NT2/D1 (cell line): Measurements from ENCODE around the gene CCDC50.

Experiments used
- SUZ12 ChIP-seq: IDR thresholded peaks from 2 replicates; pipeline ENCODE4 v1.6.1; 2011; ENCODE audit not compliant: insufficient read length, insufficient read depth; ENCODE audit errors: extremely low read depth
- YY1 ChIP-seq: IDR thresholded peaks from 2 replicates; pipeline ENCODE4 v1.6.1; 2011; ENCODE audit not compliant: insufficient read length, insufficient read depth
- ZNF274 ChIP-seq: IDR thresholded peaks from 2 replicates; pipeline ENCODE4 v1.6.1; 2011; ENCODE audit warnings: mild to moderate bottlenecking, low read depth, low read length

- TF ChIP-seq ZNF274 (no peak), SUZ12 (no peak), YY1 (no peak)
These were observed 39.8 kb downstream of the CCDC50 start for GRCh38 chr3:191368755-191369615.
